HepG2 (cell line): ENCODE measurements around the gene MYH7. TPM values are rescaled to one million over a fixed set of nuclear protein-coding genes. Genes with fewer than 3 reads are reported as not detected.
A peak's percentile ranks its signal among the peaks of the same experiment; 100 is the strongest.

Experiments
- AGO1 ChIP-seq: fragments of 200-400 bp; formaldehyde crosslinking; IDR thresholded peaks from 2 replicates; pipeline ENCODE4 v1.6.1; 2017; ENCODE audit warnings: mild to moderate bottlenecking, low read depth, low read length, moderate library complexity; ENCODE audit not compliant: poor library complexity, severe bottlenecking
- ASH2L ChIP-seq: fragments of 300-600, 200-600 bp; sonication (generic); IDR thresholded peaks from 2 replicates; pipeline ENCODE4 v1.7.0; 2017; ENCODE audit warnings: low read depth, mild to moderate bottlenecking, moderate library complexity, mixed read lengths, low read length; ENCODE audit not compliant: insufficient read length
- CBFB ChIP-seq: sonication (generic); formaldehyde crosslinking; IDR thresholded peaks from 2 replicates; pipeline ENCODE4 v1.4.0; 2020; ENCODE audit warnings: missing genetic modification reagents
- ETV6 ChIP-seq: sonication (generic); formaldehyde crosslinking; conservative IDR thresholded peaks from 2 replicates; pipeline ENCODE4 v1.4.0; 2020; ENCODE audit warnings: missing genetic modification reagents
- FOXC1 ChIP-seq: sonication (generic); formaldehyde crosslinking; IDR thresholded peaks from 2 replicates; pipeline ENCODE4 v1.8.0; 2022; ENCODE audit warnings: mild to moderate bottlenecking, missing genetic modification reagents, borderline replicate concordance
- GATA4 ChIP-seq: sonication (generic); IDR thresholded peaks from 2 replicates; pipeline ENCODE4 v1.6.1; 2016; ENCODE audit warnings: antibody characterized with exemption, low read depth, borderline replicate concordance
- ISL2 ChIP-seq: sonication (generic); formaldehyde crosslinking; IDR thresholded peaks from 2 replicates; pipeline ENCODE4 v1.5.0; 2020; ENCODE audit warnings: missing genetic modification reagents
- KLF12 ChIP-seq: sonication (generic); formaldehyde crosslinking; IDR thresholded peaks from 2 replicates; pipeline ENCODE4 v1.4.0; 2020; ENCODE audit warnings: missing genetic modification reagents, borderline replicate concordance
- MAFG ChIP-seq: sonication (generic); formaldehyde crosslinking; IDR thresholded peaks from 2 replicates; pipeline ENCODE4 v1.5.1; 2020; ENCODE audit warnings: mild to moderate bottlenecking, missing genetic modification reagents
- PHF8 ChIP-seq: sonication (generic); formaldehyde crosslinking; IDR thresholded peaks from 2 replicates; pipeline ENCODE4 v1.5.0; 2020; ENCODE audit warnings: missing genetic modification reagents
- POLR2AphosphoS2 ChIP-seq: IDR thresholded peaks from 2 replicates; pipeline ENCODE4 v1.6.1; 2011; ENCODE audit warnings: low read depth, low read length, improper control_type of control experiment
- PTBP1 ChIP-seq: fragments of 200-400 bp; formaldehyde crosslinking; IDR thresholded peaks from 2 replicates; pipeline ENCODE4 v1.6.1; 2018; ENCODE audit warnings: low read length, low read depth; ENCODE audit not compliant: poor library complexity, severe bottlenecking
- SNRNP70 ChIP-seq: fragments of 200-400 bp; formaldehyde crosslinking; IDR thresholded peaks from 2 replicates; pipeline ENCODE4 v1.6.1; 2017; ENCODE audit warnings: mild to moderate bottlenecking, low read depth, low read length, moderate library complexity
- TP53 ChIP-seq: sonication (generic); formaldehyde crosslinking; conservative IDR thresholded peaks from 2 replicates; pipeline ENCODE4 v1.4.0; 2020; ENCODE audit warnings: missing genetic modification reagents
- ZC3H13 ChIP-seq: sonication (generic); formaldehyde crosslinking; IDR thresholded peaks from 2 replicates; pipeline ENCODE4 v1.8.1; 2023; ENCODE audit warnings: mild to moderate bottlenecking, missing genetic modification reagents, moderate library complexity
- ZMYM2 ChIP-seq: sonication (generic); formaldehyde crosslinking; IDR thresholded peaks from 2 replicates; pipeline ENCODE4 v1.8.0; 2022; ENCODE audit warnings: mild to moderate bottlenecking, missing genetic modification reagents
- ZMYM3 ChIP-seq: sonication (generic); formaldehyde crosslinking; IDR thresholded peaks from 2 replicates; pipeline ENCODE4 v1.5.1; 2020; ENCODE audit warnings: mild to moderate bottlenecking, missing genetic modification reagents
- ZNF337 ChIP-seq: sonication (generic); formaldehyde crosslinking; IDR thresholded peaks from 2 replicates; pipeline ENCODE4 v1.5.1; 2020; ENCODE audit warnings: missing genetic modification reagents, low read depth, mild to moderate bottlenecking, borderline replicate concordance
- ZNF564 ChIP-seq: sonication (generic); formaldehyde crosslinking; IDR thresholded peaks from 2 replicates; pipeline ENCODE4 v1.8.1; 2023; ENCODE audit warnings: mild to moderate bottlenecking, missing genetic modification reagents
- ZNF570 ChIP-seq: sonication (generic); formaldehyde crosslinking; IDR thresholded peaks from 2 replicates; pipeline ENCODE4 v1.4.0; 2020; ENCODE audit warnings: mild to moderate bottlenecking, missing genetic modification reagents, borderline replicate concordance
- ZNF749 ChIP-seq: sonication (generic); formaldehyde crosslinking; IDR thresholded peaks from 2 replicates; pipeline ENCODE4 v1.8.0; 2022; ENCODE audit warnings: mild to moderate bottlenecking, missing genetic modification reagents, moderate library complexity, borderline replicate concordance
- ZNF782 ChIP-seq: sonication (generic); formaldehyde crosslinking; IDR thresholded peaks from 2 replicates; pipeline ENCODE4 v1.4.0; 2020; ENCODE audit warnings: missing genetic modification reagents, mild to moderate bottlenecking, borderline replicate concordance
- polyA plus RNA-seq, 8 experiments: library from polyadenylated mRNA; depleted of rRNA in 3 of 8; stranded (reverse) in 7 of 8; unstranded in 1 of 8; fragments of >200 nt; fragmentation: Illumina TruSeq in 4 of 8; extraction: Trizol in 4 of 8; gene quantifications; 2 replicates each; pipeline versions ENCODE4 v1.2.1 to v1.2.3, GENCODE V29; 2011 to 2016; ENCODE audit warnings: low read depth in 4 of 8, missing spikeins in 1 of 8, mixed read lengths in 1 of 8; ENCODE audit not compliant: insufficient read depth in 1 of 8
- total RNA-seq, 5 experiments: library from RNA; depleted of rRNA; stranded (reverse); fragments of >200 nt; fragmentation: Illumina TruSeq; extraction: Trizol; gene quantifications; 2 replicates each; pipeline ENCODE4 v1.2.3, GENCODE V29; 2016; ENCODE audit warnings: low read depth in 1 of 5
- TF ChIP-seq, protein P1 (sequence below): sonication (generic); formaldehyde crosslinking; conservative IDR thresholded peaks from 2 replicates; pipeline ENCODE4 v1.8.1; 2023; ENCODE audit warnings: missing genetic modification reagents
- TF ChIP-seq, protein P2 (sequence below): fragments of 450-650 bp; IDR thresholded peaks from 2 replicates; pipeline ENCODE4 v1.6.1; 2017
- TF ChIP-seq, protein P3 (sequence below): sonication (generic); formaldehyde crosslinking; IDR thresholded peaks from 2 replicates; pipeline ENCODE4 v1.8.0; 2022; ENCODE audit warnings: missing genetic modification reagents, mild to moderate bottlenecking, borderline replicate concordance
- TF ChIP-seq, protein P4 (sequence below): IDR thresholded peaks from 2 replicates; pipeline ENCODE4 v1.6.1; 2018; ENCODE audit warnings: missing genetic modification reagents, mild to moderate bottlenecking, missing compliant biosample characterization

The MYH7 gene
- total and polyA plus RNA-seq, 2 of the 13 experiments (the other 11 are each of a cell fraction or from before 2014, with no cell fraction given): 0.04 TPM; not detected in 1

DNA sequence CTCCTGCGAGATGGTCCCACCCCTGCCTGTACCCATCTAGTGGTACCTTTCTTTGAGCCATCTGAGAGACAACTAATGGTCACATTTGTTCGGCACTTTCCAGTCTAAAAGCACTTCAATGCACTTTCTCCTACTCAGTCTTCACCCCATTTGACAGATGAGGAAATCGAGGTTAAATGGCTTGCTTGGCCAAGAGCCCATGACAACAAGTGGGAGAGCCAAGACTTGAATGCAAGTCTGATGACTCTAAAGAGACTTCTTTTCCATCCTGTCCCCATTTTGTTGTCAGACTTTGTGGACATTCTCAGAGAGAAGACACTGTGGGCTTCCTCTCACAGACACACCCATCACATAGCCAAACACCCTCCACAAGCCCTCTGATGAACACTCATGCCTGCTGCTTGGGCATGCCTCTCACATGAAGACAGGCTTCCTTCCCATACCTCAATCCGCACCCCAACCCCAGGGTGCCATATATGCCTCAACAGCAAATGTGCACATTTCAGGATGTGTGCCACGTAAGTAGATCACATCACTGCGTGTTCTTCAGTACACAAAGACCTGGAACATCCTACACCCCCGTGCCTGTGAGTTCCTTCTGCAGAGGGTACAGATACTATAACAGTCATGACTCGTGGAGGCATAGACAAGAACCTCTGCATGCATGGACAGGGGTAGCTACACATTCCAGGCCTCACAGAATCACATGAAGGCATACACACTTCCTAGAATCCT lies 805 bp downstream of the MYH7 start (continued):
- TF ChIP-seq, protein P1, sequence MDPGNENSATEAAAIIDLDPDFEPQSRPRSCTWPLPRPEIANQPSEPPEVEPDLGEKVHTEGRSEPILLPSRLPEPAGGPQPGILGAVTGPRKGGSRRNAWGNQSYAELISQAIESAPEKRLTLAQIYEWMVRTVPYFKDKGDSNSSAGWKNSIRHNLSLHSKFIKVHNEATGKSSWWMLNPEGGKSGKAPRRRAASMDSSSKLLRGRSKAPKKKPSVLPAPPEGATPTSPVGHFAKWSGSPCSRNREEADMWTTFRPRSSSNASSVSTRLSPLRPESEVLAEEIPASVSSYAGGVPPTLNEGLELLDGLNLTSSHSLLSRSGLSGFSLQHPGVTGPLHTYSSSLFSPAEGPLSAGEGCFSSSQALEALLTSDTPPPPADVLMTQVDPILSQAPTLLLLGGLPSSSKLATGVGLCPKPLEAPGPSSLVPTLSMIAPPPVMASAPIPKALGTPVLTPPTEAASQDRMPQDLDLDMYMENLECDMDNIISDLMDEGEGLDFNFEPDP (CRISPR knock-in tag): 0 out of 2 replicates have a peak, but pooled peaks have one; percentile 86
- no peak for TF ChIP-seq ISL2 (CRISPR knock-in tag)
- TF ChIP-seq PHF8: no peak
- no peak for TF ChIP-seq PTBP1
- TF ChIP-seq FOXC1: 0 out of 2 replicates have a peak, but pooled peaks have one; percentile 51
- TF ChIP-seq, protein P2, sequence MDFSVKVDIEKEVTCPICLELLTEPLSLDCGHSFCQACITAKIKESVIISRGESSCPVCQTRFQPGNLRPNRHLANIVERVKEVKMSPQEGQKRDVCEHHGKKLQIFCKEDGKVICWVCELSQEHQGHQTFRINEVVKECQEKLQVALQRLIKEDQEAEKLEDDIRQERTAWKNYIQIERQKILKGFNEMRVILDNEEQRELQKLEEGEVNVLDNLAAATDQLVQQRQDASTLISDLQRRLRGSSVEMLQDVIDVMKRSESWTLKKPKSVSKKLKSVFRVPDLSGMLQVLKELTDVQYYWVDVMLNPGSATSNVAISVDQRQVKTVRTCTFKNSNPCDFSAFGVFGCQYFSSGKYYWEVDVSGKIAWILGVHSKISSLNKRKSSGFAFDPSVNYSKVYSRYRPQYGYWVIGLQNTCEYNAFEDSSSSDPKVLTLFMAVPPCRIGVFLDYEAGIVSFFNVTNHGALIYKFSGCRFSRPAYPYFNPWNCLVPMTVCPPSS: no peak
- TF ChIP-seq MAFG: 0 out of 2 replicates have a peak, but pooled peaks have one; percentile 9
- TF ChIP-seq ZC3H13 (CRISPR knock-in tag): 0 out of 2 replicates have a peak, but pooled peaks have one; percentile 47
- TF ChIP-seq, protein P3, sequence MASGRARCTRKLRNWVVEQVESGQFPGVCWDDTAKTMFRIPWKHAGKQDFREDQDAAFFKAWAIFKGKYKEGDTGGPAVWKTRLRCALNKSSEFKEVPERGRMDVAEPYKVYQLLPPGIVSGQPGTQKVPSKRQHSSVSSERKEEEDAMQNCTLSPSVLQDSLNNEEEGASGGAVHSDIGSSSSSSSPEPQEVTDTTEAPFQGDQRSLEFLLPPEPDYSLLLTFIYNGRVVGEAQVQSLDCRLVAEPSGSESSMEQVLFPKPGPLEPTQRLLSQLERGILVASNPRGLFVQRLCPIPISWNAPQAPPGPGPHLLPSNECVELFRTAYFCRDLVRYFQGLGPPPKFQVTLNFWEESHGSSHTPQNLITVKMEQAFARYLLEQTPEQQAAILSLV (CRISPR knock-in tag): no peak
- TF ChIP-seq ETV6 (CRISPR knock-in tag): no peak
- TF ChIP-seq ASH2L: no peak
- TF ChIP-seq TP53 (CRISPR knock-in tag): no peak
- TF ChIP-seq ZNF782 (CRISPR knock-in tag): no peak
- TF ChIP-seq GATA4: no peak
- TF ChIP-seq, protein P4, sequence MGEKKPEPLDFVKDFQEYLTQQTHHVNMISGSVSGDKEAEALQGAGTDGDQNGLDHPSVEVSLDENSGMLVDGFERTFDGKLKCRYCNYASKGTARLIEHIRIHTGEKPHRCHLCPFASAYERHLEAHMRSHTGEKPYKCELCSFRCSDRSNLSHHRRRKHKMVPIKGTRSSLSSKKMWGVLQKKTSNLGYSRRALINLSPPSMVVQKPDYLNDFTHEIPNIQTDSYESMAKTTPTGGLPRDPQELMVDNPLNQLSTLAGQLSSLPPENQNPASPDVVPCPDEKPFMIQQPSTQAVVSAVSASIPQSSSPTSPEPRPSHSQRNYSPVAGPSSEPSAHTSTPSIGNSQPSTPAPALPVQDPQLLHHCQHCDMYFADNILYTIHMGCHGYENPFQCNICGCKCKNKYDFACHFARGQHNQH: no peak
- no peak for TF ChIP-seq SNRNP70
- peak; percentile 54; the same call in 1 of the 2 replicates for TF ChIP-seq ZMYM3 (CRISPR knock-in tag)
- TF ChIP-seq AGO1: no peak
- no peak for TF ChIP-seq POLR2AphosphoS2
- TF ChIP-seq KLF12 (CRISPR knock-in tag): no peak
- no peak for TF ChIP-seq ZNF749 (CRISPR knock-in tag)
- no peak for TF ChIP-seq ZNF570 (CRISPR knock-in tag)
- TF ChIP-seq ZMYM2 (CRISPR knock-in tag): no peak
- TF ChIP-seq ZNF564 (CRISPR knock-in tag): no peak
- TF ChIP-seq ZNF337 (CRISPR knock-in tag): no peak
- no peak for TF ChIP-seq CBFB (CRISPR knock-in tag)
